T1000 (cell line): ENCODE results near the gene TMEM43.
"Not testable (repeated sequence)": the region's sequence is repeated elsewhere in the genome, so short reads cannot be mapped to it uniquely, and the experiment has no call there.

Experiments
- DNase-seq: peaks from one replicate; lab custom pipeline; 2025; ENCODE audit warnings: mixed read lengths; lab: John Stamatoyannopoulos, UW

Gene TMEM43, protein sequence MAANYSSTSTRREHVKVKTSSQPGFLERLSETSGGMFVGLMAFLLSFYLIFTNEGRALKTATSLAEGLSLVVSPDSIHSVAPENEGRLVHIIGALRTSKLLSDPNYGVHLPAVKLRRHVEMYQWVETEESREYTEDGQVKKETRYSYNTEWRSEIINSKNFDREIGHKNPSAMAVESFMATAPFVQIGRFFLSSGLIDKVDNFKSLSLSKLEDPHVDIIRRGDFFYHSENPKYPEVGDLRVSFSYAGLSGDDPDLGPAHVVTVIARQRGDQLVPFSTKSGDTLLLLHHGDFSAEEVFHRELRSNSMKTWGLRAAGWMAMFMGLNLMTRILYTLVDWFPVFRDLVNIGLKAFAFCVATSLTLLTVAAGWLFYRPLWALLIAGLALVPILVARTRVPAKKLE

DNA sequence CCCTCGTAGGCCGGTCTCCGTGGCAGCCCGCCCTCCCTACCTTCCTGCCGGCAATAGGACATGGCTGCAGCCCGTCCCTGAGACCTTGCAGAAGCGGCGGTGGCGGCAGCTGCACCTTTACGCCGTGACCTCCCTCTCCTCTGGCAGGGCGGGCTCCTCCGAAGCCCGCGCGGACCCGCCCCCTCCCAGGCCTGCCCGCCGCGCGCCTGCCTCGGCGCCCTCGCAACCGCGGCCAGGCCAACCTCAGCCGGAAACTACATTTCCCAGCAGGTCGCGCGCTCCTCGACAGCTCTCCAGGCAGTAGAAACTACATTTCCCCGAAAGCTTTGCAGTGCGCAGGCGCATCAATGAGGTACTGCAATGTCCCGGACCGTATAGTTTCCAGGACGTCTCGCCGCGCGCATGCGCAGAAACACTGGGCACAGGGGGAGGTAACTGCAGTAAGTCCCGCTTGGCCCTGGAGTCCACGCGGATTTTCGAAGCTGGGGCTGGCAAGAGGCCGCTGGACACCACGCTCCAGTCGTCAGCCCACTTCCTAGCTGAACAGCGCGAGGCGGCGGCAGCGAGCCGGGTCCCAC, at the start of gene TMEM43, which contains the start of gene CHCHD4:
Gene TMEM43 (plus strand): TSS at position 438 of the 578 bp plus-strand sequence. CDS start 142 bp downstream, outside the sequence.
Gene CHCHD4 (minus strand): TSS at position 256 of the 578 bp plus-strand sequence. CDS start 194 bp downstream, at position 62.
- peak; percentile 98 for DNase-seq

DNA sequence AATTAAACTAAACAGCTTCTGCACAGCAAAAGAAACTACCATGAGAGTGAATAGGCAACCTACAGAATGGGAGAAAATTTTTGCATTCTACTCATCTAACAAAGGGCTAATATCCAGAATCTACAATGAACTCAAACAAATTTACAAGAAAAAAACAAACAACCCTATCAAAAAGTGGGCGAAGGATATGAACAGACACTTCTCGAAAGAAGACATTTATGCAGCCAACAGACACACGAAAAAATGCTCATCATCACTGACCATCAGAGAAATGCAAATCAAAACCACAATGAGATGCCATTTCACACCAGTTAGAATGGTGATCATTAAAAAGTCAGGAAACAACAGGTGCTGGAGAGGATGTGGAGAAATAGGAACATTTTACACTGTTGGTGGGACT, 49.6 kb upstream of the TMEM43 start:
- DNase-seq = not testable (repeated sequence)

DNA sequence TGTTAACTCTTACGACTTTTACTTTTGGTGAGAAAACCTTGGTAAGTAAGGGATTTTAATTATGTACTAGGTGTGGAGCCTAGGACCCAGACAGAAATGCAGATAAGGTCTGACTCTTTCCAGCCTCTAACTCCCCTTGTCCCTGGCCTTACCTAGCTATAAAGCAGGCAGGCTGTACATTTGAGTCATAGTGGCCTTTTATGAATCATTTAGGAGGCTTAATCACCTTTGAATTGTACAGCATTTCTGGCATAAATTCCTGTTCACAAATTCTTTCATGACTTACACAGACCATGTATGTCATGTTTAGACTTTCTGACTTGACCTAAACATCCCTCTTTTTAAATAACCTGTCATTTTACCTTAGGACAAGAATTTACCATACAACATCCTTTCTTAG, 47.5 kb upstream of the TMEM43 start:
- DNase-seq = no peak

DNA sequence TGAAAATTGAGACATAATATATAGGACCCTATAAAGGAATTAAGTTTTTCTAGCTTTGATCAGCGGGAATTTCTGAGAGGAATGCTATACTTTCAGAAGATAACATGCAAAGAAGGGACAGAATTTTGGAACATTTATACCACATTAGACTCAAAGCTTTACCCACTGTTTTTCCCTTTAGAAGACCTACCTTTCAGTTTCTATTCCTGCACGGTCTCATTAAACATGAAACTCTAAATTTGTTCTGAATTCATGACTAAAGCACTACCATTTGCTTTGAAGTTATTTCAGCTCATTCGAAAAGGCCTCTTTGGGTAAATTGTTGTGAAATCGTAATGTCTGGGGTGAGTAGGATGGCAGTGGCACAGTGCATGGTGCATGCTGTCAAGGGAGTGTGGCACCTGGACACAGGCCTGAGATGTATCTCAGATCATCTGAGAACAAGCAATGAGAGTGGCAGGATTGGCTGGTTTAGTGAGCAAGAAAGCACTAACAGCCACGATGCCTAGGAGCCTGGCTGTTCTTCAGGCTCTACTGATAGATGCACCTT, 42.7 kb upstream of the TMEM43 start:
- DNase-seq = no peak

DNA sequence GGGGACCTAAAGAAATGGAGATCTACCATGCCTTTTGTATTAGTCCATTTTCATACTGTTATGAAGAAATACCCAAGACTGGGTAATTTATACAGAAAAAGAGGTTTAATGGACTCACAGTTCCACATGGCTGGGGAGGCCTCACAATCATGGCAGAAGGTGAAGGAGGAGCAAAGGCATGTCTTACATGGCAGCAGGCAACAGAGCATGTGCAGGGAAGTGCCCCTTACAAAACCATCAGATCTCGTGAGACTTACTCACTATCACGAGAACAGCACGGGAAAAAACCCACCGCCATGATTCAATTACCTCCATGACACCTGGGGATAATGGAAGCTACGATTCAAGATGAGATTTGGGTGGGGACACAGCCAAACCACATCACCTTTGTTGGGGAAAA, 37.4 kb upstream of the TMEM43 start:
- DNase-seq = not testable (repeated sequence)

DNA sequence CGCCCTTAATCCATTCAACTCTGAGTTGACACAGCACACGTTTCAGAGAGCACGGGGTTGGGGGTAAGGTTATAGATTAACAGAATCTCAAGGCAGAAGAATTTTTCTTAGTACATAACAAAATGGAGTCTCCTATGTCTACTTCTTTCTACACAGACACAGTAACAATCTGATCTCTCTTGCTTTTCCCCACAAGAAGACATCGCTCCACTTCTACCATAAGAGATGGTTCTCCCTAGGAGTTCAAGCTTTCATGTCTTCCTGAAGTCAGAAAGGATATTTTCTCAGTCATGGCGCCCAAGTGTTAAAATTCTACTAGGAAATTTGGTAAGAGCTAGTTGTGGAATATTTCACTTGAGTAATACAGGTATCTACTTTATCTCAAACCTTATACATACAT, 32.9 kb upstream of the TMEM43 start:
- DNase-seq = not testable (repeated sequence)

DNA sequence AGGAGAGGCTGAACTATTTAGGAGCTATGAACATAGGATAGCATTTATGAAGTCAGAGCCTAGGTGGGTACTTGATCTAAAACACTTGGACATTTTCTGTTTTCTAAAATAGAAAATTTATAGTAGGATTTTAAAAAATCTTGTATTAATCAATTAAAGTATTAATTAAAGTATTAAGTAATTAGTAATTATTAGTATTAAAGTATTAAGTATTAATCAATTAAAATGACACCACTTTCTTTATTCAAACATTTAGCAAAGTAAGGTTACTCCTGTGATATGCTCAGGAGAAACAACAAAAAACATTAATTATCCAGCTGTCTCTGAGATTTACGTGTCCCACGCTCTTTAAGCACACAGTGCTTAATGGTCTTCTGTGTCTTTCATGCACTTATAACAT, 32.4 kb upstream of the TMEM43 start:
- no peak for DNase-seq

DNA sequence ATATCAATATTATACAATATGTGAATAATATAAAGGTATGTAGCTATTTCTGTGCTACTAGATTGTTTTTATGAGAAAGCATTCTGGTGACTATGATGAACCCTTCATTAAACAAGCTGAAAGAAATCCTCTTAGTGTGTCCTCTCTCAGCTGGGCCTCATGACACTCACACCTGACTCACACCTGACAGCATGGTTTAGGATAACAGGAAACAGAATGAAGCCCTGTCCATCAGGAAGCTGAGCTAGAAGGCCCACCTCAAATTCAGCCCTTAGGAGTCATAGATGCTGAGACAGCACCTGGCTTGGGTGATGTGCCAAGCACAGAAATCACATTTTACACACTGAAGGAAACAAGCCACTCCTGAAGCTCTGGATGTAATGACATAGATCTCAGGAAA, 31.0 kb upstream of the TMEM43 start:
- DNase-seq = no peak

DNA sequence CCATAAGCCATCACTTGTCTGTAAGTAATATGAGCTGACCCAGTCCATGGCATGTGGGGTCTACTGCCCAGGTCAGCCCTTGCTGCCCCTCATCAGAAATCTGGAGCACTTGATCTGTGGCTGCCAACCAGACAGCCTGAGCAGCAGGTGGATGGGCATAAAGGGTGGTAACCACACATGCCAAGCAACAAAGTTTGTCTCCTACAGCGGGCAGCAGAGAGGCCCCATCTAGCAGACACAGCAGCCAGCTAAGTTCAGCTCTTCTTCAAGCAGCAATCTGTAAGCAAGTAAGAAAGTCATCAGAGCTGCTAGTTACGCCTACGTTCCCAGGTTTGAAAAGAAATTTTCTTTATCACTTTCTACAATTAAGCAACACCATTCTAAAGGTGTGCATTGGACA, 28.1 kb upstream of the TMEM43 start:
- no peak for DNase-seq

DNA sequence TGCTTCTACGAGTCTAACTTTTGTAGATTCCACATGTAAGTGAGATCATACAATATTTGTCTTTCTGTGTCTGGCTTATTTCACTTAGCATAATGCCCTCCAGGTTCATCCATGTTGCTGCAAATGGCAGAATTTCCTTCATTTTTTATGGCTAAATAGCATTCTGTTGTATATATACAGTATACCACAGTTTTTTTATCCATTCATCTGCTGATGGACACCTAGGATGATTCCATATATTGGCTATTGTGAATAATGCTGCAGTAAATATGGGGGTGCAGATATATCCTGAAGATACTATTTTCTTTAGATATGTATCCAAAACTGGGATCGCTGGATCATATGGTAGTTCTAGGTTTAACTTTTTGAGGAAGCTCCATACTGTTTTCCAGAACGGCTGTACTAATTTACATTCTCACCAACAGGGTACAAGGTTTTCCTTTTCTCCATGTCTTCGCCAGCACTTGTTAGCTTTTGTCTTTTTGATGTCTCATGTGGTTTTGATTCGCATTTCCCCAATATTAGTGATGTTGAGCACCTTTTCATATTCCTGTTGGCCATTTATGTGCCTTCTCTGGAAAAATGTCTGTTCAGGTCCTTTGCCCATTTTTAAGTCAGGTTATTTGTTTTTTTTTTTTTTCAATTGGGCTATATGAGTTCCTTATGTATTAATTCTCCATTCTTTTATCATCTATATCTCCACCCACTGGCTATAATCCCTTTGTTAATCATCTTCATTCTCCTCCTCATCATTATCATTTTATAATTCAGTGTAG, 27.0 kb upstream of the TMEM43 start:
- no peak for DNase-seq

DNA sequence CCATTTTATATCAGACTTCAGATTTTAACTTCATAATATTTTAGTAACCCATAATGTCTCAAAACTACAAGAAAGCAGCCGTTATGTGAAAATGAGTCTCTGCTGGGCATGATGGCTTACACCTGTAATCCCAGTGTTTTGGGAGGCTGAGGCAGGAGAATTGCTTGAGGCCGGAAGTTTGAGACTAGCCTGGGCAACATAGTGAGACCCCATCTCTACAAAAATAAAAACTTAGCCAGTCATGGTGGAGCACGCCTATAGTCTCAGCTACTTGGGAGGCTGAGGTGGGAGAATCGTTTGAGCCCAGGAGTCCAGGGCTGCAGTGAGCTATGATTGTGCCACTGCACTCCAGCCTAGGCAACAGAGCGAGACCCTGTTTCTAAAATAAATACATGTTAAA, 15.0 kb upstream of the TMEM43 start:
- not testable (repeated sequence) for DNase-seq

DNA sequence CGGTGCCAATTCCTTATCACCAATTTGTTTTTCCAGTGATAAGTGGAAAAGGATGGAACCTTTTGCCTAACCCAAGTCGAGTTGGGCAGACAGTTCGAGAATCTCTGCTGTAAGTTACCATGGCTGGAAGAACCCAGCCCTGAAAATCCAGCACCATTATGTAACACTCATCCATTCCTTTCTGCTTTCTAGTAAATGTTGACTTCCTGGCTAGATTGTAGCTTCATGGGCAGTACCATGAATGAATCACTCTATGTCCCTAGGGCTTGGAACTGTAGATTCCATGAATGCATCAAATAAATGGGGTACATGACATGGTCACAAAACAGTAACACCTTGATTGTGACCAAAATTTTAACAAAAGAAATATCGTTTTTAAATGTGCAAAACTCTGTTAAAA, 14.2 kb upstream of the TMEM43 start:
- no peak for DNase-seq

DNA sequence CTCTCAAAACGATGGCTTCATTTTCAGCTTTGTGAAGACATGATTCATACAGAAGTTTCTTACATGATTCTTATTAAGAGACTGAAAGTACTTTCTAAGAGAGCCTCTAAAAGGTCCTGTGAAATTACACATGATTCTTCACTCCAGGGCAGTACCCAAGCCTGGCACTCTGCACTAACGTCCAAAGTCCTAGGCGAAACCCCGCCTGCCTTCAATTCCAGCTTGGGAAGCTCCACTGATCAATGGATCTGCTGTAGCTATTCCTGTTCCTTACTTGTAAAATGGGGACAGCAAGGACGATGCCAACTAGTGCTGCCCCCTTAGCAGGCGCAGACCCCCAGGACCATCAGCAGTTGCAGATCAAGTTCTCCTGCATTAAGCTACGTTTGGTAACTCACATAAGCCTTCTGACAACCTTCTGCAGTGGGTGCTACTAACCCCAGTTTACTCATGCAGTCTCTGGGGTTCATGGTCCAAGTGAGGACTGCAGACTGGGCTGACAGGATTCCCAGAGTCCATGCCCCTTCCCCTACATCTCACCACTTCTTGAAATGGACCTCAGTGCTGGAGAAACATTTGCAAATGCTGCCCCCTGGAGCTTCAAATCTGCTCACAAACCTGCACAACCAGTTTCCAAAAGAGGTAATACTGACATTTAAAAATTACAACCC, 10.8 kb upstream of the TMEM43 start:
- DNase-seq = no peak

DNA sequence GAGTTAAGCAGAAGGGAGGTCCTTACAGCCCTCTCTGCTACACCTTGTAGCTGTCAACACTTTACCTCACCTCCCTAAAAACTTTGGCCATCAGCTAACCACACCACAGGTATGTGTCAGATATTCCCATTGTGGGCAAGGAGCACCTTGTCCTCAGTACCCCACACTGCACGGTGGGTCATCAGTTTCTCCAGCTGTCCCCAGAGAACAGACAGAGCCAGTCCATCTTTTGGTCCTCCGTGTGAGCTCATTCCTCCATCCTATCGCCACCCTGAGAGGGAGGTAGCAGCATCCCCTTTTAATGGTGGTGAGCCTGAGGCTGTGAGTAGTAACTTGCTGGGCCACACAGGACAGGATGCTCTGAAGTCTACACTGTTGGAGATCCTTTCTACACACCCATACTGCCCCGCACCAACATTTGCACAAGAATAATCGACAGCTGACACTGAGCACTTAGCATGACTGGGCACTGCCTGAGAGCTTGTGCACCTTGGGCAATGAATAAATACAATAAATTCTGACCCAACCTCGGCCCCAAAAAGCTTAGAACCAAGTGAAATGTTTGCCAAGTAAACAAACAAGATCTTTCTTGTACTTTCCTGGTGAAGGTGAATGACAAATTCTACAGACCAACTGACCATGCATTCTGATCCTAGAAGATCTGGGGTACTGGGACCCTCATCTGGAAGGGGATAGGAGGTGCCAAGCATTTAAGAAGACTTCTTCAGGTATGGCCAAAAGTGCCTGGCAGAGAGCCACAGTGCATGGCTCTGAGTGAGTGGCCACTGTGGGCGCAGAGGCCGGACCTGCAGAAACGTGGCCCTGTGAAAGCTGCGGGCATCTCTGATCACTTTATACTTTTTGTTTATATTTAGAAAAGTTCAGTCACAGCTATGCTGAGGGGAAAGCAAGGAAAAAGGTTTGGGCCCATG, 7.1 kb upstream of the TMEM43 start:
- DNase-seq = no peak

DNA sequence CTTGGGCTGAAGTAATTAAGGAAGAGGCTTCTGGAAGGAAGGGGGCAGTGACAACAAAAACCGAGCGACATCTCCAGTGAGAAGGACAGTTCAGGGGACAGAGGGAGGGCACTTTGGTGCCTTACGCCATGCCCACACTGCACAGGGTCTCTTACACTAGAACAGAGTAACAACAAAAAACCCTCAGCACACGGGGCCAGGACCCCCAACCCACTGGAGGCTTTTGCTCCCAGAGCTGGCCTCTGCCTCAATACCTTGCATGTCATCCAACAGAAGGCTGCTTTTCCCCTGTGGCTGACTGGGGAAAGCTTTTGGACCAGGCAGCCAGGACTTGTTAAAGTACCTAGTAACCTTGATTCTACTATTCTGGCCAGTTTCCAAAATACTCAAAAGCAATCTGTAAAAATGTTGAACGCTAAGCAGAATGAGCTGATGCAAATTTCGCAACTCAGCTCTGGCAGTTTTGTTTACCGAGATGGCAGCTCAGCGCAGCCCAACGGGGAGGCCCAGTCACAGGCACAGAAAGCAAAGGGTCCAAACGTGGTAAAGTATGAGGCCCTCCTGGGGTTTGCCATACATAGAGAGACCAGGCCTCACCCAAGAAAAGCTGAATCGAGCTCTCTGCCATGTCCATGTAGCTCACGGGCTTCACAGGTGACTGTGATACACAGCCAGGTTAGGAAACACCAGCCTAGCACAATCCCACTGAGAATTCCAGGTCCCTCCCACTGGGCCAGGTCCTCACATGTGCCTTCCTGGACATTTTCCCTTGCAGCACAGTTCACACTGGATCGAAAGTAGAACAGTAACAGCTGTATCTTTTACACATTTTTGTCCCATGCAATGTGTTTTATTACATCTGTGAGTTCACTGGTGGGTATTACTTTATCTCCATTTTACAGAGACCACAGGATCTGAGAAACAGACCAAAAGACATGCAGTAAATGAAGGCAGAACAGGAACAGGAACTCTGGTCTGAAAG, 6.2 kb upstream of the TMEM43 start:
- no peak for DNase-seq

DNA sequence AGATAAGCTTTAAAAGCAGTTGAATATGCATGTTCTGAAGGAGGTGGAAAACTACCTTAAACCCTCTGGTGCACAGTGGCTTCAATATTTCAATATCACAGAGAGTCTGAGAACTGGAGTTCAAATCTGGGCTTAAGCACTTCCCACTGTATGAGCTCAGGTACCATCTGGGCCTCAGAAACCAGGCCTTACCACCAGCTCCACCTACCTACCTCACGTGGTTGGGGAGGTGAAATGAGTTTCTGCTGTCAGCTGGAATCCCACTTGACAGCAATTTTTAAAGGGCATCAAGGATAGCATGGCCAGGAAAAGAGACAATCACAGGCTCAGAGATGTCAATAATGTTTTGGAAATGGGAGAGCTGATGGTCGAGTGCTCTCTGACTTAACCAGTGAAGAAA, 5.2 kb upstream of the TMEM43 start:
- DNase-seq = no peak

DNA sequence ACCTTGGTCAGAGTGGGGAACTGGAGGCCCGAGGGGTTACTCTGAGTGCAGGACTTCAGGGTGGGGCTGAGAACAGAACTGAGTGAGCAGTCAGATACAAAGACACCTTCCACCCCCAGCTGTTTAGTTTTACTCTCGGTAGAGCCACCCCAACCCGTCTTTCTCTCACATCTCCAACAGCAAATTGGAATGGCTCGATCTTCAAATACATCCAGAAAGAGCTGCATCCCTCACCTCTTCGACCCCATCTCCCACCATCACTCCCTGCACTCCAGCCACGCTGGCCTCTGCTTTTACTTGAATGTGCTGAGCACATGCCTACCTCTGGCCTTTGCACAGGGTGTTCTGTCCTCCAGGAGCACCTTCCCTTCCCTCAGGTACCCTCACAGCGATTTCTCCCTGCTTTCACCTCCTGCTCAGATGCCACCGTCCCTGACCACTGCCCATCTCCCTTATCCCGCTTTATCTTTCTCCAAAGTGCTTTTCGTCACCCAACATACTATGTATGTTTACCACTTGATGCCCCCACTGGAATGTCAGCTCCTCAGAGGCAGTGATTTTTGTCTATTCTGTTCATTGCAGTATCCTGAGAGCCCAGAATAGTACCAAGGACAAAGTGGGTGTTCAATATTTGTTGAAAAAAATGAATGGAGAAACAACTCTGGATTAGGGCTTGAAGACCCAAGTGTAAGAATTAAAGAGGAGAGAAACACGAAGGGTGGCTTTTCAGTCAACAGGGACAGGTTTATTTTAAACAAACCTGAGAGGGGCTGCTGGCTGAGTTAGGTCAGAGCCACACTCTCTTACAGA, 4.5 kb upstream of the TMEM43 start:
- DNase-seq = no peak

DNA sequence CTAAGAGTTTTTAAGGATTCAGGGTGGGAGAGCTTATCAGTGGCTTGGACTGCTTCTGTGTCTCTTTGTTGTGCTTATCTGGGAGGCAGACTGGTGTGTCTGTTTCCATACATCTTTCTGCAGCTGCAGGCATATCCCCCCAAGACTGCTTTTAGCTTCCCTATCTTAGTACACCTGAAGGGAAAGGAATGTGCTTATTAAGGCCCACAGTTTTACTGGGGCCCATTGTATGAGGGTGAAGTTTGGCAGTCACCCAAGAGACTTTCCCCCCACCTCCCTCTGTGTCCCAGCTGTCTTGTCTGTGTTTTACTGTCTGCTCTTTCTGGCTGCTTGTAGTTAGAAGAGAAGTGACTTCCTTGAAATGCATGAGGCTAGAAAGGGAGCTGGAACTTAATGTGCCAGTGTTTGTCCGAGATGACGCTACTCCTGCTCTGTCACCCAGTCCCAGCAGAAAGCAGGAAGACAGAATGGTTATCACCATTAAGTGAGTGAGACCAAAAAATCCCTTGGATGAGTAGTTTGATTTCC, 3.9 kb upstream of the TMEM43 start:
- not testable (repeated sequence) for DNase-seq
